ENCODE data around the gene PCDHGB2. TPM values are rescaled to one million over a fixed set of nuclear protein-coding genes. Genes with fewer than 3 reads are reported as not detected.
"Not testable (repeated sequence)": the region's sequence is repeated elsewhere in the genome, so short reads cannot be mapped to it uniquely, and the experiment has no call there.

The PCDHGB2 gene
- total and polyA plus RNA-seq, 2 of the 4 experiments (the other 2 are of a cell fraction) = 2.6 to 3.0 TPM

- H3K14ac ChIP-seq (replicated peaks; ENCODE audit: low read depth, low read length); H3K4ac ChIP-seq (ENCODE audit: low read depth, low read length); BruUV-seq (replicated peaks); POLR2A ChIA-PET (ENCODE audit: unreplicated experiment); DNase-seq; H3K9ac ChIP-seq (ENCODE audit: low read depth, low read length); H3K4me2 ChIP-seq (ENCODE audit: low read depth, low read length); ATAC-seq (ENCODE audit: low read depth); H3K4me3 ChIP-seq (ENCODE audit: insufficient read depth, low read depth, low read length); H3K56ac ChIP-seq (ENCODE audit: extremely low read depth, insufficient read depth, low read length); H3K9me1 ChIP-seq (ENCODE audit: insufficient read depth, low read length); in situ Hi-C loops (cut with MboI; ENCODE audit: low sequenced_read_pairs); H2BK20ac ChIP-seq (ENCODE audit: low read depth, low read length); H2BK120ac ChIP-seq (ENCODE audit: low read depth, low read length); H2AK9ac ChIP-seq (replicated peaks; ENCODE audit: low read depth, low read length, poor library complexity); H2BK15ac ChIP-seq (ENCODE audit: low read depth, low read length); H3K27me3 ChIP-seq (ENCODE audit: control insufficient read depth, insufficient read depth, low read length); H2AK5ac ChIP-seq (ENCODE audit: low read depth, low read length); H4K8ac ChIP-seq (ENCODE audit: low read depth in 2 of 2, low read length in 2 of 2); H4K5ac ChIP-seq (ENCODE audit: low read depth, low read length); H3K18ac ChIP-seq (ENCODE audit: low read depth, low read length); dilution Hi-C loops (cut with HindIII; ENCODE audit: low sequenced_read_pairs, unreplicated experiment); H2AFZ ChIP-seq (replicated peaks; ENCODE audit: low read length, poor library complexity); H3K27ac ChIP-seq (ENCODE audit: insufficient read depth, low read length); H2BK5ac ChIP-seq (ENCODE audit: low read depth, low read length, poor library complexity, severe bottlenecking); H3K23ac ChIP-seq (ENCODE audit: low read depth, low read length); H4K20me1 ChIP-seq (ENCODE audit: insufficient read depth, low read length); intact Hi-C loops (cut with micrococcal nuclease); H3K4me1 ChIP-seq (ENCODE audit: control insufficient read depth, insufficient read depth, low read length); H4K91ac ChIP-seq (ENCODE audit: insufficient read depth, low read depth, low read length); H3K79me1 ChIP-seq (ENCODE audit: low read depth in 1 of 2, low read length in 2 of 2): not testable (repeated sequence)
- H3K36me3 ChIP-seq (ENCODE audit: control insufficient read depth, insufficient read depth, low read length) = peaks cover 23% of the 10 kb centered on the region
- CTCF ChIA-PET = interaction anchor here (0.6 kb wide), 1 partner anchor 202 kb away, joined by 3 read pairs; no protein-coding TSS in a partner anchor
- H3K9me3 ChIP-seq (ENCODE audit: control insufficient read depth, insufficient read depth, low read length) = peaks cover 46% of the 10 kb centered on the region
- WGBS, 2 experiments (ENCODE audit: extremely low coverage in 2 of 2, insufficient read length in 1 of 2) = 30% methylated on average over 2 of the region's 53 CpGs; no CpG with 5 or more reads in 1 of the 2 experiments
Measured at GRCh38 chr5:141394401-141395187, 34.8 kb downstream of the PCDHGB2 start.

All from IMR-90 (cell line).